Thymus (tissue), 11 donors: ENCODE data around the gene CDC42BPB. TPM values are rescaled to one million over a fixed set of nuclear protein-coding genes. Genes with fewer than 3 reads are reported as not detected.
"Not testable (repeated sequence)": the region's sequence is repeated elsewhere in the genome, so short reads cannot be mapped to it uniquely, and the experiment has no call there.

Source experiments
- DNase-seq, 9 donors: peaks; one replicate each; pipeline ENCODE4 v3.0.0-alpha.2; 2013; ENCODE audit warnings: low spot score in 9 of 9, low read depth in 6 of 9, missing footprints in 1 of 9
- H3K27ac ChIP-seq, 2 donors: one replicate each; pipeline ENCODE4 v1.5.1; 2013; ENCODE audit warnings: control low read depth in 1 of 2, low read depth in 1 of 2, low read length in 1 of 2, mild to moderate bottlenecking in 1 of 2, moderate library complexity in 1 of 2
- H3K27me3 ChIP-seq, 2 donors: one replicate each; pipeline ENCODE4 v1.5.1; 2013; ENCODE audit warnings: low read length in 1 of 2; ENCODE audit not compliant: control insufficient read depth in 2 of 2, insufficient read depth in 1 of 2
- H3K36me3 ChIP-seq, 2 donors: one replicate each; pipeline ENCODE4 v1.5.1; 2013; ENCODE audit warnings: low read length in 1 of 2, mild to moderate bottlenecking in 1 of 2, moderate library complexity in 1 of 2; ENCODE audit not compliant: control insufficient read depth in 2 of 2, insufficient read depth in 2 of 2
- H3K4me1 ChIP-seq, 2 donors: one replicate each; pipeline ENCODE4 v1.5.1; 2013; ENCODE audit warnings: low read length in 2 of 2; ENCODE audit not compliant: control insufficient read depth in 2 of 2, insufficient read depth in 2 of 2
- H3K4me3 ChIP-seq, 2 donors: one replicate each; pipeline ENCODE4 v1.5.1; 2013; ENCODE audit warnings: low read length in 2 of 2, control low read depth in 1 of 2, mild to moderate bottlenecking in 1 of 2
- H3K9me3 ChIP-seq, 2 donors: one replicate each; pipeline ENCODE4 v1.5.1; 2013; ENCODE audit warnings: low read length in 1 of 2, mild to moderate bottlenecking in 1 of 2; ENCODE audit not compliant: control insufficient read depth in 2 of 2, insufficient read depth in 1 of 2
- WGBS: extraction: QIAGEN DNeasy Blood & Tissue Kit; methylation state at CpG from one replicate; pipeline ENCODE4 v1.1.7; 2013; 5-methylcytosine and 5-hydroxymethylcytosine counted together
- polyA plus RNA-seq: library from polyadenylated mRNA; stranded (reverse); fragments of 200-250 nt; gene quantifications from one replicate; pipeline ENCODE4 v1.2.3, GENCODE V29; 2013
- total RNA-seq: library from RNA; stranded (reverse); fragments of 120-200 nt; gene quantifications from one replicate; pipeline ENCODE4 v1.2.4, GENCODE V29; 2013
- donor health status: healthy.

The CDC42BPB gene
- total and polyA plus RNA-seq, 2 donors = 7.6 to 16.3 TPM

GRCh38 chr14:102927346-102927877 lies 129.9 kb downstream of the CDC42BPB start:
- peaks cover 0 to 12% of the 10 kb centered on the region in 2 donors for H3K9me3 ChIP-seq
- H3K27me3 ChIP-seq = peaks cover 80 to 98% of the 10 kb centered on the region in 2 donors
- 54% methylated on average over 19 of the region's 19 CpGs for WGBS
- no peak for DNase-seq
- no peak overlapping the region for H3K4me3 ChIP-seq
- H3K27ac ChIP-seq = peak overlapping the region in 1 of 2 donors; percentile 26
- H3K36me3 ChIP-seq = no peaks in the 10 kb centered on the region
- H3K4me1 ChIP-seq = peaks cover 12 to 27% of the 10 kb centered on the region in 2 donors

GRCh38 chr14:102926840-102927239 lies 130.5 kb downstream of the CDC42BPB start:
- not testable (repeated sequence) for DNase-seq, H3K27ac ChIP-seq, H3K4me3 ChIP-seq, H3K36me3 ChIP-seq
- peaks cover 12 to 27% of the 10 kb centered on the region in 2 donors for H3K4me1 ChIP-seq
- WGBS = 97% methylated on average over 10 of the region's 10 CpGs
- H3K27me3 ChIP-seq = peaks cover 86 to 99% of the 10 kb centered on the region in 2 donors
- peaks cover 0 to 12% of the 10 kb centered on the region in 2 donors for H3K9me3 ChIP-seq

- H3K27ac ChIP-seq = no peak overlapping the region
- H3K4me3 ChIP-seq = no peak overlapping the region
- no peaks in the 10 kb centered on the region for H3K36me3 ChIP-seq
- H3K9me3 ChIP-seq = peaks cover 0 to 12% of the 10 kb centered on the region in 2 donors
- H3K4me1 ChIP-seq = peaks cover 12 to 27% of the 10 kb centered on the region in 2 donors
- peaks cover 81 to 99% of the 10 kb centered on the region in 2 donors for H3K27me3 ChIP-seq
- 79% methylated on average over 12 of the region's 12 CpGs for WGBS
- DNase-seq = no peak
Observed at GRCh38 chr14:102926104-102926503, 131.2 kb downstream of the CDC42BPB start.

GRCh38 chr14:102925646-102926045 lies 131.7 kb downstream of the CDC42BPB start:
- H3K4me1 ChIP-seq = peaks cover 12 to 27% of the 10 kb centered on the region in 2 donors
- H3K9me3 ChIP-seq = peaks cover 0 to 12% of the 10 kb centered on the region in 2 donors
- H3K36me3 ChIP-seq = no peaks in the 10 kb centered on the region
- no peak for DNase-seq
- 89% methylated on average over 11 of the region's 11 CpGs for WGBS
- H3K4me3 ChIP-seq = no peak overlapping the region
- no peak overlapping the region for H3K27ac ChIP-seq
- peaks cover 80 to 99% of the 10 kb centered on the region in 2 donors for H3K27me3 ChIP-seq

- H3K4me1 ChIP-seq = peaks cover 12 to 27% of the 10 kb centered on the region in 2 donors
- H3K36me3 ChIP-seq = no peaks in the 10 kb centered on the region
- DNase-seq = no peak
- H3K9me3 ChIP-seq = peaks cover 0 to 12% of the 10 kb centered on the region in 2 donors
- H3K27me3 ChIP-seq = peaks cover 74 to 95% of the 10 kb centered on the region in 2 donors
- H3K27ac ChIP-seq = no peak overlapping the region
- H3K4me3 ChIP-seq = no peak overlapping the region
- 93% methylated on average over 25 of the region's 25 CpGs for WGBS
Observed at GRCh38 chr14:102924632-102925588, 132.4 kb downstream of the CDC42BPB start.

DNA sequence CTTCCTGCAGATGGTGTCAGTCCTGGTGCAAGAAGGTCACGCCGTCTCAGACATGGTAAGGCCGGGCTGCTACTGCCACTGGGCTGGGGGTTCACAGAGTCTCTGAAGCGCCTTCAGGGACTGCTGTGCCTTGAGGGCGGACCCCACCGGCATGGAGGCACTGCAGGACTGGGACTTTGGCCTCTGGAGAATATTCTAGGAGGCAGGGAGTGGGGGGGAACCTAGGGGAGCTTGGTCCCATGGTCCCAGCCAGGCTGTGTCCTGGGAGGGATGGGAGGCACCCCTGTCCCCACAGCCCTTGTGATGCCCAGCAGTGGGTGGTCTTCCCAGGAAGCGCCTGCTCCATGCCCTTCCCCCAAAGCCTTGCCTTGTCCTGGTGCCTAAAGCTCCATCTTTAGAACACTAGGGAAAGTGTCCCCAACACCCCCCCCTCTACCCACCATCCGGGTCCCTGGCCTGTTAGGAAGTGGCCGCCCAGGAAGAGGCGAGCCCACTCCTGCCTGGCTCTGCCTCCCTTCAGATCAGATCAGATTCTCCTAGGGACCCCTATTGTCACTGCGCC lies 133.3 kb downstream of the CDC42BPB start:
- no peak overlapping the region for H3K4me3 ChIP-seq
- peaks cover 6 to 21% of the 10 kb centered on the region in 2 donors for H3K4me1 ChIP-seq
- WGBS = 58% methylated on average over 11 of the region's 11 CpGs
- DNase-seq = no peak
- peaks cover 65 to 85% of the 10 kb centered on the region in 2 donors for H3K27me3 ChIP-seq
- H3K9me3 ChIP-seq = peaks cover 0 to 12% of the 10 kb centered on the region in 2 donors
- no peak overlapping the region for H3K27ac ChIP-seq
- H3K36me3 ChIP-seq = no peaks in the 10 kb centered on the region

DNA sequence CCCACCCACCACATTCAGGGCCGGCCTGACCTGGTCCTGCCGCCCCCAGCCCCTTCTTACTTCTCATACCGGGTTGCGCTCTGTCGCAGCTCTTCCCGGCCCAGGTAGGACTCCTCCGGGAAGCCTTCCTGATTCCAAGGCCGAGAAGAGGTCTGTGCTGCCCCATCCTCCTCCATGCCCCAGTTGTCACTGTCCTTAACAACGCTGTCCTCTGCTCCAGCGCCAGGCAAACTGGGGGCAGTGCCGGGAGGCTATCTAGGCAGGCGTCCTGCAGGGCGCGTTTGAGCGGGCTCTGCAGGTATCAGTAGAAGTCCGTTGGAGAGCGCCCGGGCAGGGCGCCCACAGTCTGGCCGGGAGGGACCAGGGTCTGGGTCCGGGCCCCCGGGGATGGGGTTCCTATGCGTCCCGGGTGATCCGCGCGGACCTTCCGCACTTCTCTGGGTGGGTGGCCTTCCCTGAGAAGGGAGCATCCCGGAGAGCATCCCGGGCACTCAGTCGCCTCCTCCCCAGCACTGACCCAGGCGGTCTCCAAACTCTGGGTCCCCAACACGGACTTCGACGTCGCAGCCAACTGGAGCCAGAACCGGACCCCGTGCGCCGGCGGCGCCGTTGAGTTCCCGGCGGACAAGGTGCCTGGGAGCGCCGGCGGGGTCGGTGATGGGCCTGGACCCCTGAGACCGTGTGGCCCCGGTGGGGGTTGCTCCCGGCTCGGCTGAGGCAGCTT lies 134.0 kb downstream of the CDC42BPB start:
- H3K4me1 ChIP-seq = peaks cover 2 to 15% of the 10 kb centered on the region in 2 donors
- no peaks in the 10 kb centered on the region for H3K36me3 ChIP-seq
- peaks cover 60 to 79% of the 10 kb centered on the region in 2 donors for H3K27me3 ChIP-seq
- 12% methylated on average over 53 of the region's 53 CpGs for WGBS
- H3K27ac ChIP-seq = no peak overlapping the region
- DNase-seq = no peak
- no peak overlapping the region for H3K4me3 ChIP-seq
- H3K9me3 ChIP-seq = peaks cover 0 to 7% of the 10 kb centered on the region in 2 donors

DNA sequence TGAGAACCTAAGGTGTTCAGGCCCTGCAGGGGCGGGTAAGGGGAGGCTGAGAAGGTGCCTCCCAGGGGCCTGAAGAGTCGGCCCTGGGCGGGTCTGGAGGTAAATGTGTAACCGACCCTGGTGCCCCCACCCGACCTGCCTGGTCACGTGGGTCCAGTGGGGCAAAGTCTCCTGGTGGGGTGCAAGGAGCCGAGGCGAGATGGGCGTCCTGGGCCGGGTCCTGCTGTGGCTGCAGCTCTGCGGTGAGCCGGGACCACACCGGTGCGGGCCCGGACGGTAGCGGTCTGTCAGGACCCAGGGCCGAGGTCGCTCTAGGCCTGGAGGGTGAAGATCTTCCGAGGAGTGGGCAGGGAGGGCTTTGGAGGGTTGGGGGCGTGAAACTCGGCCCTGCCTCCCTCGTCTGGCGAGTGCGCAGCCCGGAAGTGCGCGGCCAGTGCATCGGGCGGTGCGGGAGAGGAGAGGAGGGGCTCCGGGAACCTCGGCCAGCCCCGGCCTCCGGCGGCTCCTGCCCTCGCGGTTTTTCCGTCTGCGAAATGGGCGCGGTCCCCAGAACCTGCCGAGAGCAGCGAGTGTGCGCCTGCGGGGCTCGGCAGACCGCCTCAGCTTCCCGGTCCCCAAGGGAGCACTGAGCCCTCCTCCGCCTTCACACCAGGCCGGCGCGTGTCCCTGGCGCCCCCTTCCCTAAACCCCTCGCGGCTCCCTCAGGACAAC lies 134.7 kb downstream of the CDC42BPB start, which contains the start of gene AMN:
Gene AMN, plus strand, starts transcription at position 174 of the 711 bp plus-strand sequence. Its CDS starts 26 bp downstream, at position 200.
- DNase-seq = no peak
- Histone ChIP-seq H3K4me1 (peaks cover 0 to 8% of the 10 kb centered on the region in 2 donors), H3K36me3 (no peaks in the 10 kb centered on the region), H3K4me3 (no peak within 1 kb of the TSS), H3K27me3 (peaks cover 54 to 72% of the 10 kb centered on the region in 2 donors), H3K27ac (no peak within 1 kb of the TSS), H3K9me3 (peaks cover 0 to 10% of the 10 kb centered on the region in 2 donors)
- WGBS = 13% methylated on average over 56 of the region's 56 CpGs
